Endothelial cell of hepatic sinusoid (primary cell): Measurements from ENCODE around the gene ANO3.

Experiments
- in situ Hi-C: cut with HindIII; loops from 2 replicates; pipeline ENCODE4 v1.10.0; 2017; ENCODE audit warnings: low sequenced_read_pairs

The ANO3 gene

GRCh38 chr11:26331911-26332571 is at the start of gene ANO3:
TSS of gene ANO3 (plus strand) at chr11:26332130. CDS start at chr11:26332276, 146 bp downstream.
- in situ Hi-C loops, result no loop called here

GRCh38 chr11:26283852-26284408 is 48.0 kb upstream of the ANO3 start:
- in situ Hi-C loops, result no loop called here

DNA sequence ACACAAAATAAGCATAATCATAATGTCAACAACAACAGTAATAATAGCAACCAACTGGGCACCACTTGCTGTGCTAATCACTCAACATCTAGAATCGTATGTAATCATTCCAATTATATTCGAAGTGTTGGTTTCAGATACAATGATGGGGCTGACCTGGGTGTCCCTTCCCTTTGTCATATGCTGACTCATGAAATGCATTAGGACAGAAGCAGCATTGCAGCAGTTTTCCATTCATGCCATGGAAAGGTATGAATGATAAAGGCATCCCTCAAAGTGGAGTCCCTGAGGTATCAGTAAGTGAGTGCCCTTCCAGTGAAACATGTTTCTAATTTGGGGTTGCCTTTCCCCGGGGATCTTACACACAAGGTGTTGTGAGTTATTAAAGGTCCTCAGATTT is 46.3 kb upstream of the ANO3 start:
- in situ Hi-C loops, result no loop called here

GRCh38 chr11:26286472-26287066 is 45.4 kb upstream of the ANO3 start:
- in situ Hi-C loops, result no loop called here

- in situ Hi-C loops, result no loop called here
These were observed 44.8 kb upstream of the ANO3 start for GRCh38 chr11:26287067-26287518.

GRCh38 chr11:26297189-26297975 is 34.5 kb upstream of the ANO3 start:
- in situ Hi-C loops, result no loop called here

DNA sequence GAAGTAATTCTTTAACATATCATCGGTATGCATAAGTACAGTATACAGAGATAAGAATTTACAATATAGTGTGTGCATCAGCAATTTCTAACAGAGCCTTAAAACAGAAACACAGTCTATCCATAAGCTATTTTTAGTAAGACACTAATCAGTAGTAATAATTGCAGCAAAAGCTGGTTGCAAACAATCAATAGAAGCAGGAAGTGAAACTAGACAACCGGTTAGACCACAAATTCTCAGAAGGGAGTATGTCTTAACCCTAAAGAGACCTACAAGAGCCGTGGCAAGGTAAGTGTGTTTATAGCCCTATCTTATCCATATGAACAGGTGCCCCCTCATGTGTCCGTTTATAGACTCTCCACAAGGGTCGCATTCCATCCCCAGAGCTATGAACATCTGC is 15.6 kb upstream of the ANO3 start:
- in situ Hi-C loops, result loop anchor here (25.0 kb wide), 1 partner anchor 821 kb away; no protein-coding TSS in a partner anchor

DNA sequence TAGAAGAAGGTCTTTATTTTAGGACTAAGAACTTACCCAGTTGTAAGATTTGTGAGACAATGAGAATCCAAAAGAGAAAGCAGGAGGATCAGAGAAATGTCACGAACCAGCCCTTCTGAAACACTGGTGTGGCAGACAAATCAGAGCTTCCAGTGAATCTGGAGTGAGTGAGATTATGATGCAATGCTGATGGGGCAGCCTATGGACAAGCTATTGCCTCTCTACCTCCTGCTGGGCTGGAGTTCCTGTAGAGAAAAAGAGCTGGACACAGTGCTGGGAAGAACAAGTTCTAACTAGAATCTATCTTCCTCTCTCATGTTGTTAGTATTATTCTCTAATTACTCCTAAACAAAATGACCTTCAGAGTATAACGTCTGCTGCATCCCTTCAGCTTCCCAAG is 12.0 kb upstream of the ANO3 start:
- in situ Hi-C loops, result loop anchor here (25.0 kb wide), 1 partner anchor 817 kb away; no protein-coding TSS in a partner anchor

GRCh38 chr11:26321516-26321915 is 10.4 kb upstream of the ANO3 start:
- in situ Hi-C loops, result loop anchor here (25.0 kb wide), 1 partner anchor 816 kb away; no protein-coding TSS in a partner anchor

DNA sequence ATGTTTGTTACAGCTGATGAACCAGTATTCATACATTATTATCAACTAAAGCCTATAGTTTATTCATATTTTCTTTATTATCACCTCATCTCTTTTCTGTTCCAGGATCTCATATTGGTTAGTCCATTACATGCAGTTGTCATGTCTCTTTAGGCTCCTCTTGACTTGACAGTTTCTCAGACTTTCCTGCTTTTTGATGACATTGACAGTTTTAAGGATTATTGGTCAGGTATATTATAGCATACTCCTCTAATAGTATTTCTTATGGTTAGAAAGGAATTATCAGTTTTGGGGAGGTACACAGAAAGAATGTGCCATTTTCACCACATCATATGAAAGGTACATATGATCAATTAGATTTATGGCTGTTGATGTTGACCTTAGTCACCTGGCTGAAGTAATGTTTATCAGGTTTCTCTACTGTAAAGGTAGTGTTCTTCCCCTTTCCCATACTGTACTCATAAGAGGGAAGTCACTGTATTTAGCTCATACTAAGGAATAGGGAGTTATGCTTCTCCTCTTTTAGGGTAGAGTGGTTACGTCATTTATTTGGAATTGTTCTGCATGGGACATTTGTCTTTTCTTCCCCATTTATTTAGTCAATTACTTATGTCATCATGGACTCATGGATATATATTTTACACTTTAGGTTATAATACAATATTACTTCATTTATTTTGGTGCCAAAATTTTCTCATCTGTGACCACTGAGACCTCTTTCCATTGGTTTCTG is 9.4 kb upstream of the ANO3 start:
- in situ Hi-C loops, result loop anchor here (25.0 kb wide), 1 partner anchor 815 kb away; no protein-coding TSS in a partner anchor

- in situ Hi-C loops, result loop anchor here (25.0 kb wide), 1 partner anchor 813 kb away; no protein-coding TSS in a partner anchor
These were observed 8.1 kb upstream of the ANO3 start for GRCh38 chr11:26323837-26324236.

- in situ Hi-C loops, result loop anchor here (25.0 kb wide), 1 partner anchor 813 kb away; no protein-coding TSS in a partner anchor
These were observed 7.7 kb upstream of the ANO3 start for GRCh38 chr11:26324270-26324669.

- in situ Hi-C loops, result no loop called here
These were observed 5.0 kb upstream of the ANO3 start for GRCh38 chr11:26326793-26327400.

DNA sequence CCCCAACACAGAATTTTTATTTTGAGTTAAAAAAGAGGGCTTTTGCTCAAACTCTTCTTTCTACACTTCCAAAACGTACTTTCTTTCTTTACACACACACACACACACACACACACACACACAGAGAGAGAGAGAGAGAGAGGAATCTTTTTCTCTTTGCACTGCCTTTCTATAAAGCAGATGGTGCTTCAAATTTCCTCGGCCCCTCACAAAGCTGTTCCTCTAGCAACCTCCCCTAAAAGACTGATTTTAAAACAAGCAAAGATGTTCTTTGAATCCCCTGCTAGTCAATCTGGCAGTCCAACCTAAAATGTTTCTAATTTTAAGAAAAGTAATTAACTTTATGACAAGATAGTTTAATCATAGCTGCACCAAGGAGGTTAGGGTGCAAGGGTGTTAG is 2.7 kb upstream of the ANO3 start:
- in situ Hi-C loops, result no loop called here

DNA sequence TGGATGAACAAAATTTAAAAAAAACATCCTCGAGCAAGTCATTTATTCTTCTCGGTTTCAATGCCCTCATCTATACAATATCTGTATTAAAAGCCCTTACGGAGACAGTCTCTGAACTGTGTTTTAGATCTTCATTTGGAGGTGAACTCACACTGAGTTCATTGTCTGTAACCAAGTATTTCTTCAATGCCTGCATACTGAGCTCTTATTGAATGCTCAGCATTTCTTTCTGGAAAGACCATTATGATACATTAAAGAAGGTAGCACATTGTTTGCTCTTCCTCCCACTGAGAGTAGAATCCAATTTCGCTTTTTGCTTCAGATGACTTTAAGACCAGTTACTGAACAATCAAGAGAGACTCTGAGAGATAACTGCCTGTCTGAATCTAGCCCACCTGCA is 1.7 kb upstream of the ANO3 start:
- in situ Hi-C loops, result no loop called here

DNA sequence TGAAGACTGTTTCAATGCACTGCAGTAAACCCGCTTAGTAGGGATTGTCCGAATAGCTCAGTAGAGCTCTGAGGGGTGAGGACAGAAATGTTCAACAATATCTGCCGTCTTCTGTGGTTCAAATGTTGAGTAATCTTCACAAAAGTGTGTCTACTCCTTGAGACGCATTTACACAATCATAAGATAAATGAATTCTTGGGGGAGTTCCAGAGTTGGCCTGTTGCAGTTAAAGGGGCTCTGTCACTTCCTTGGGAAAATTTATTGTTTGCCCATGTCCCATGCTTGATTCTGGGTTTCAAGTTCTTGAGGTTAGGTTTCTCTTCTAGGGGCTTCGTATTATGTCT is 614 bp downstream of the ANO3 start:
- in situ Hi-C loops, result no loop called here

GRCh38 chr11:26333906-26334305 is 2.0 kb downstream of the ANO3 start:
- in situ Hi-C loops, result no loop called here

- in situ Hi-C loops, result no loop called here
These were observed 4.0 kb downstream of the ANO3 start for GRCh38 chr11:26335903-26336302.

DNA sequence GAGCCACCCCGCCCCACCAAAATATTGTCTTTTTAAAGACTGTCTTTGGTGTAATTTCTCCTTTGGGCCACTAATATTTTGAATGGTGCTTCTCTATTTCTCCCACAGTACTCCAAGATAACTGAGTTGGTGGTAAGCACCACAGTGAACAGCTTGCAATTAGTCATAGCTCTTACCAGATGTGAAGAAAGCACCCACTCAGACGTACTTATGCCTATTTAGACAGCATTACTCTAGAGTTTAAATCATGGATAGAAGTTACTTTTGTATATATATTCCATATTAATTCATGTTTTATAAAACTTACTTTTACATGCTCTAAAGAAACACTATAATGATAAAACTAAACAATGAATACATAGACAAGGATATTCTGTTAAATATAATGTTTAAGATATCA is 12.7 kb downstream of the ANO3 start:
- in situ Hi-C loops, result no loop called here

DNA sequence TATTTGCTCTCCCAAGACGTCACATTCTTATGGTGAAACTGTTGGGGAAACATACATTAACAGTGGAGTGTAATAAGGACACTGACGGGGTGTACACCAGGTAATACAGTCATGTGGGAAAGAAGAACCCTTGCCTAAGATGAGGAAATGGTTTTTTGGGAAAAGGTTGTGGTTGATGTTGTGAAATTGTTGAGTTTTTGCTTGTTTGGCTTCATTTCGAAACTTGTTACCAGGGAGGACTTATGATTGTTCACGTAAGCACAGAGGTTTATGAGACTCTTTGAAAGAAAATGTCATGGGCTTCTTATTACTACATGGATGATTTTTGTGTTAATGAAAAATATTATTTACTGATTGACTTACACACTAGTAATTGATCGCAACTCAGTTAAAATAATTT is 16.8 kb downstream of the ANO3 start:
- in situ Hi-C loops, result no loop called here
